Natural killer cell (primary cell): ENCODE results near the gene GRM1. TPM values are rescaled to one million over a fixed set of nuclear protein-coding genes. Genes with fewer than 3 reads are reported as not detected.

ENCODE experiments used
- ATAC-seq, 3 donors: fragments of 150-1000 bp in 2 of 3; fragments of 200-7000 bp in 1 of 3; cut with Tn5 transposase; 1 replicate in 1 of 3; 2 replicates in 2 of 3; pipeline ENCODE4 v1.10.0; 2021; ENCODE audit warnings: mild to moderate bottlenecking in 2 of 3, moderate library complexity in 2 of 3
- DNase-seq, 2 donors: peaks; one replicate each; pipeline versions ENCODE4 v3.0.0 to v3.0.0-alpha.2; 2013 to 2021; ENCODE audit warnings: mixed read lengths in 1 of 2
- H3K27ac ChIP-seq: one replicate; pipeline ENCODE4 v1.5.1; 2013; ENCODE audit warnings: mild to moderate bottlenecking, low read length
- H3K27me3 ChIP-seq: one replicate; pipeline ENCODE4 v1.6.1; 2013; ENCODE audit warnings: low read length; ENCODE audit not compliant: control insufficient read depth, insufficient read depth
- H3K36me3 ChIP-seq: one replicate; pipeline ENCODE4 v1.6.1; 2013; ENCODE audit warnings: low read length; ENCODE audit not compliant: control insufficient read depth, insufficient read depth
- H3K4me1 ChIP-seq: one replicate; pipeline ENCODE4 v1.6.1; 2013; ENCODE audit warnings: low read length; ENCODE audit not compliant: control insufficient read depth, insufficient read depth
- H3K4me3 ChIP-seq: one replicate; pipeline ENCODE4 v1.5.1; 2013; ENCODE audit warnings: low read length
- H3K9me3 ChIP-seq: one replicate; pipeline ENCODE4 v1.6.1; 2013; ENCODE audit warnings: low read length; ENCODE audit not compliant: control insufficient read depth, insufficient read depth
- H3K27ac Mint-ChIP-seq, 2 donors: one replicate each; pipeline ENCODE4 v1.8.0; 2022; ENCODE audit warnings: mild to moderate bottlenecking in 2 of 2, mixed read lengths in 2 of 2, moderate library complexity in 1 of 2
- H3K27me3 Mint-ChIP-seq, 2 donors: one replicate each; pipeline ENCODE4 v1.8.0; 2022; ENCODE audit warnings: low read depth in 2 of 2, mixed read lengths in 2 of 2
- H3K36me3 Mint-ChIP-seq: one replicate; pipeline ENCODE4 v1.8.0; 2022; ENCODE audit warnings: mixed read lengths
- H3K4me1 Mint-ChIP-seq, 2 donors: one replicate each; pipeline ENCODE4 v1.8.0; 2022; ENCODE audit warnings: mixed read lengths in 2 of 2
- H3K4me3 Mint-ChIP-seq: one replicate; pipeline ENCODE4 v1.8.0; 2022; ENCODE audit warnings: mild to moderate bottlenecking, moderate library complexity, mixed read lengths
- H3K9me3 Mint-ChIP-seq, 2 donors: one replicate each; pipeline ENCODE4 v1.8.0; 2022; ENCODE audit warnings: mixed read lengths in 2 of 2
- WGBS: methylation state at CpG from one replicate; pipeline ENCODE4 v1.1.7; 2013; ENCODE audit warnings: missing lambda C conversion rate; ENCODE audit not compliant: insufficient coverage; 5-methylcytosine and 5-hydroxymethylcytosine counted together
- intact Hi-C: fragments of 100-400 bp; cut with micrococcal nuclease; formaldehyde crosslinking; loops from one replicate; pipeline ENCODE4 v1.14.2; 2022
- total RNA-seq, 4 donors: library from RNA; stranded (reverse); fragments of 120-200 nt in 1 of 4; gene quantifications; one replicate each; pipeline versions ENCODE4 v1.2.3 to v1.2.4, GENCODE V29; 2013 to 2022
- TF ChIP-seq, protein P1 (sequence below): fragments of 200-600 bp; IDR thresholded peaks from one replicate; pipeline ENCODE4 v1.8.0; 2022; ENCODE audit warnings: antibody characterized with exemption

Gene GRM1
- total RNA-seq, 3 donors from 2014 or later (not counting 1 experiment from before 2014, with no cell fraction given), result not detected

DNA sequence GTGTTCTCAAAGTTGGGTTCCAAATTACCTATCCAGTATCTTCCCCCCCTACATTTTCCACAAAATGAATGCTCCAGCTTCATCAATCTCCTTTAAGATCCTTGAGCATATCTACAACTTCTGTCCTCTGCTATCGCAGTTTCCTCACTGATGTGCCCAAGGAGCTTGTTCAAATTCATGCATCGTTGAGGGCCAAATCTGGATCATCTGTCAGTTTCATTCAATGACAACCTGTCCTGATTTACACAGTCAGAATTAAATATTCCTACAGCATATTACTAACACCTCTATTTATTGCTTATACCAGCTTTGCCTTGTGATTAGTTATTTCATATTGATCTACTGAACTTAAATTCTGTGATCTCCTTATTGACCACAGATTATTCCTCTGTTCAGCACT lies 68.7 kb downstream of the GRM1 start:
- no peak overlapping the region for H3K4me3 ChIP-seq
- H3K27me3 ChIP-seq, result no peaks in the 10 kb centered on the region
- H3K9me3 ChIP-seq, result no peaks in the 10 kb centered on the region
- Mint-ChIP-seq H3K27me3 (no peaks in the 10 kb centered on the region), H3K9me3 (peaks cover 5 to 10% of the 10 kb centered on the region in 2 donors), H3K27ac (no peak overlapping the region), H3K36me3 (no peaks in the 10 kb centered on the region), H3K4me3 (no peak overlapping the region), H3K4me1 (no peaks in the 10 kb centered on the region)
- H3K4me1 ChIP-seq, result no peaks in the 10 kb centered on the region
- TF ChIP-seq, protein P1, sequence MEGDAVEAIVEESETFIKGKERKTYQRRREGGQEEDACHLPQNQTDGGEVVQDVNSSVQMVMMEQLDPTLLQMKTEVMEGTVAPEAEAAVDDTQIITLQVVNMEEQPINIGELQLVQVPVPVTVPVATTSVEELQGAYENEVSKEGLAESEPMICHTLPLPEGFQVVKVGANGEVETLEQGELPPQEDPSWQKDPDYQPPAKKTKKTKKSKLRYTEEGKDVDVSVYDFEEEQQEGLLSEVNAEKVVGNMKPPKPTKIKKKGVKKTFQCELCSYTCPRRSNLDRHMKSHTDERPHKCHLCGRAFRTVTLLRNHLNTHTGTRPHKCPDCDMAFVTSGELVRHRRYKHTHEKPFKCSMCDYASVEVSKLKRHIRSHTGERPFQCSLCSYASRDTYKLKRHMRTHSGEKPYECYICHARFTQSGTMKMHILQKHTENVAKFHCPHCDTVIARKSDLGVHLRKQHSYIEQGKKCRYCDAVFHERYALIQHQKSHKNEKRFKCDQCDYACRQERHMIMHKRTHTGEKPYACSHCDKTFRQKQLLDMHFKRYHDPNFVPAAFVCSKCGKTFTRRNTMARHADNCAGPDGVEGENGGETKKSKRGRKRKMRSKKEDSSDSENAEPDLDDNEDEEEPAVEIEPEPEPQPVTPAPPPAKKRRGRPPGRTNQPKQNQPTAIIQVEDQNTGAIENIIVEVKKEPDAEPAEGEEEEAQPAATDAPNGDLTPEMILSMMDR, result no peak
- DNase-seq (no peak), ATAC-seq (no peak)
- H3K36me3 ChIP-seq, result no peaks in the 10 kb centered on the region
- 95% methylated on average over 2 of the region's 2 CpGs for WGBS
- no peak overlapping the region for H3K27ac ChIP-seq
- intact Hi-C loops, result no loop called here

DNA sequence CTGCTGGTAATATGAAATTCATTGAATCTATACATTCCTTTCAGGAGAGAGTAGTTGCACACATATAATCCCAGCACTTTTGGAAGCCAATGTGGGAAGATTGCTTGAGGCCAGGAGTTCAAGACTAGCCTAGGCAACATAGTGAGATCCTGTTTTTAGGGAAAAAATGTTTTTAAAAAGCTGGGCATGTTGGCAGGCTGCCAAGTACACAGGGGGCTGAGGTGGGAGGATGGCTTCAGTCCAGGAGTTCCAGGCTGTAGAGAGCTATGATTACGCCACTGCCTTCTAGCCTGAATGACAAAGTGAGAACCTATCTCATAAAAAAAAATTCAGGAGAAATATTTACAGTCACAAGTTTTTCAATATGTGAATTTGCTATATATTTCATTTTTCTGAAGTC lies 71.9 kb downstream of the GRM1 start:
- Histone ChIP-seq H3K36me3 (no peaks in the 10 kb centered on the region), H3K4me3 (no peak overlapping the region), H3K4me1 (no peaks in the 10 kb centered on the region), H3K27me3 (no peaks in the 10 kb centered on the region), H3K27ac (no peak overlapping the region), H3K9me3 (no peaks in the 10 kb centered on the region)
- Mint-ChIP-seq H3K9me3 (peaks cover 12 to 14% of the 10 kb centered on the region in 2 donors), H3K4me3 (no peak overlapping the region), H3K4me1 (no peaks in the 10 kb centered on the region), H3K36me3 (no peaks in the 10 kb centered on the region), H3K27me3 (no peaks in the 10 kb centered on the region), H3K27ac (no peak overlapping the region)
- TF ChIP-seq, protein P1, result no peak
- WGBS, result 100% methylated on average over 1 of the region's 1 CpG
- ATAC-seq, result no peak
- intact Hi-C loops, result no loop called here
- DNase-seq, result no peak

- DNase-seq (no peak), ATAC-seq (no peak)
- TF ChIP-seq, protein P1, result no peak
- Mint-ChIP-seq H3K27ac (no peak overlapping the region), H3K36me3 (no peaks in the 10 kb centered on the region), H3K27me3 (no peaks in the 10 kb centered on the region), H3K9me3 (peaks cover 14 to 15% of the 10 kb centered on the region in 2 donors), H3K4me3 (no peak overlapping the region), H3K4me1 (no peaks in the 10 kb centered on the region)
- Histone ChIP-seq H3K4me3 (no peak overlapping the region), H3K27me3 (no peaks in the 10 kb centered on the region), H3K9me3 (no peaks in the 10 kb centered on the region), H3K27ac (no peak overlapping the region), H3K36me3 (no peaks in the 10 kb centered on the region), H3K4me1 (no peaks in the 10 kb centered on the region)
- intact Hi-C loops, result no loop called here
- 70% methylated on average over 3 of the region's 3 CpGs for WGBS
Measured at GRCh38 chr6:146103416-146104072, 74.7 kb downstream of the GRM1 start.

- Mint-ChIP-seq H3K36me3 (no peaks in the 10 kb centered on the region), H3K4me1 (no peaks in the 10 kb centered on the region), H3K27me3 (no peaks in the 10 kb centered on the region), H3K27ac (no peak overlapping the region), H3K4me3 (no peak overlapping the region), H3K9me3 (peaks cover 17 to 24% of the 10 kb centered on the region in 2 donors)
- intact Hi-C loops, result no loop called here
- TF ChIP-seq, protein P1, result no peak
- ATAC-seq, result no peak
- Histone ChIP-seq H3K36me3 (no peaks in the 10 kb centered on the region), H3K27ac (no peak overlapping the region), H3K9me3 (peaks cover 2% of the 10 kb centered on the region), H3K27me3 (no peaks in the 10 kb centered on the region), H3K4me3 (no peak overlapping the region), H3K4me1 (no peaks in the 10 kb centered on the region)
- WGBS, result 73% methylated on average over 2 of the region's 2 CpGs
- no peak for DNase-seq
Measured at GRCh38 chr6:146106532-146106931, 77.7 kb downstream of the GRM1 start.
